Superior temporal gyrus (tissue), 1 donor: ENCODE results near the gene ABHD16B.
"Not testable (repeated sequence)": the region's sequence is repeated elsewhere in the genome, so short reads cannot be mapped to it uniquely, and the experiment has no call there.

Experiments used
- DNase-seq: peaks from one replicate; pipeline ENCODE4 v3.0.0-alpha.2; 2016; ENCODE audit errors: extremely low spot score

The ABHD16B gene

DNA sequence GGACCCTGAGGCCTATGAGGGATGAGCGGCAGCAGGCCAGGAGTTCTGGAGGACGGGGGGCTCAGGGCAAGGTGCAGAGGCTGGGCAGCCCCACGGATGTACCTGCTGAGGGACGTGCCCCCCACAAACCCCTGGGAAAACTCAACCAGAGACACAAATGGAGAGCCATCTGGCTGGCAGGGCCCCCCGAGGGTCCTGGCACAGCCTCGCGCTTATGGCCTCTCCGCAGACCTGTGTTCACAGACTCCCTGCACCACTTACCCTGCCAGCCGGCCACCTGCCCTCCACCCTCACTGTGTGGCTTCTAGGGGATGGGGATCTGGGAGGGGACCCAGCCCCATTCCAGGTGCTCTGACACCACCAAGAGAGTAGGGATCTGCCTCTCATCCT is 26.8 kb upstream of the ABHD16B start:
- DNase-seq = no peak

DNA sequence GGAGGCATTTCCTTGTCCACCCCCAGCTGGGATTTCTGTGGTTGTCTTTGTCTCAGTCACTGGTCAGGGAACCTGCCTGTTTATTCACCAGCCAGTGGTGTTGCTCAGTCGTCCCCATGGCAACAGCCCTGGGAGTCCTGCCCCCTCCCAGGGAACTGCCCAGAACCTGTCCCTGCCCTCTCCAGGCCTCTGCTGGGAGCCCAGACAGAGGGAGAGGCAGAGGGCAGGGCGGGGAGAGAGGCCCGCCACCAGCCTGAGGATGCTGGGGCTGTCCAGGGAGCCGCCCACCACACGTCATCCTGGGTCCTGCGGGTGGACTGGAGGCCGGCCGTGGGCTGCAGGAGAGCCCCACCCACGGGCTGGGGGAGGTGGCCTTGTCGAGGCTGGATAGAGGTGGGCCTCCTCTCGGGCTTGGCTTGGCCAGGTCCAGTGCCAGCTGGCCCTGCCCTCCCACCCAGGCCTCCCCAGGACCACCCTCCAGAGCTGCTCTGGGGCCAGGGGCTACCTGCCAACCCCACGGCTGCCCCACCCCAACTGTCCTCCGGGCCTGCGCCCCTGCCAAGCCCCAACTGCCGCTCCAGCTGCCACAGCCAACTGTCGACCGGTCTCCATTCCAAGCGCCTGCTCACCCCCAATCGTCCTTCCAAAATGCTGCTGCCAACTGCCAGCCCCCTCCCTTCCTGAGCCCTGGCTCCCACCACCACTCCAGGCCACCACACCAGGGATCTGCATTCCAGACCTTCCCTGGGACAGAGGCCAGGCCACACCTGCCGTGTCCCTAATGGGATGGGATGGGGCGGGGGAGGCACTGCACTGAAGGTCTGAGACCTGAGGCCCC is 26.1 kb upstream of the ABHD16B start:
- no peak for DNase-seq

DNA sequence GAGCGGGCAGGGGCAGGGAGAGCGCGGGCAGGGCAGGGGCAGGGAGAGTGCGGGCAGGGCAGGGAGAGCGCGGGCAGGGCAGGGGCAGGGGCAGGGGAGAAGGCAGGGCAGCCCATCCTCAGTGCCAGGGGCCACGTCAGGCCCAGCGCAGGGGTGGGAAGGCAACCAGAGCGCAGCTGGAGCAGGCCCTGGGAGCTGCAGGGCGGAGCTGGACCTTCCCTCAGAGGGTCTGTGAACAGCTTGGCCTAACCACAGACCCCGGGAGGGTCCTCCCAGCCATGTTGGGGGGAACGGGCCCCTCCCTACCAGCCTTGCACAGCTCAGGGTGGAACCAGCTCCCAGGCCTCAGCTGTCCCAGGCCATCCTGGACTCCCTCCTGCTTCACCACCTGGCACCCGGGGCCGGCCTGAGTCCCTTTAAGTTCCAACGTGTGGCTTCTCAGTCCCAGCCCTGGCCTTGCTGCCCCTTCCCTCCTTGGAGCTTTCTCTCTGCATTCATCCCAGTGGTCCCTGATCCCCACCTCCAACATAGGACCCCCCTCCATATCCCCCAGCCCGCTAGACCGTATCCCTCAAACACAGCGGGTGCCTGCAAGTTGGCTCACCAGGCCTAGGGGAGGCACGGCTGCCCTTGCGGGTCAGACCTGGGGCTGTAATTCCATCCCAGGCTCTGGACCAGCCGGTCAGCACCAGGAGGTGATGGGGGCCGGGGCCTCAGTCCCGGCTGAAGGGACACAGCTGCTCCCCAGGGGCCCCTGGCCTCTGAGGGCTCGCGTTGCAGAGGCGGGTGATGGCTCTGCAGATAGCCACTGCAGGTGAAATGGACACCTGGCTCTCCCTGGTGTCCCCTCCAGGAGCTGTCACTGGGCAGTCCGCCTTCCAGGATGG is 24.6 kb upstream of the ABHD16B start:
- DNase-seq = no peak

DNA sequence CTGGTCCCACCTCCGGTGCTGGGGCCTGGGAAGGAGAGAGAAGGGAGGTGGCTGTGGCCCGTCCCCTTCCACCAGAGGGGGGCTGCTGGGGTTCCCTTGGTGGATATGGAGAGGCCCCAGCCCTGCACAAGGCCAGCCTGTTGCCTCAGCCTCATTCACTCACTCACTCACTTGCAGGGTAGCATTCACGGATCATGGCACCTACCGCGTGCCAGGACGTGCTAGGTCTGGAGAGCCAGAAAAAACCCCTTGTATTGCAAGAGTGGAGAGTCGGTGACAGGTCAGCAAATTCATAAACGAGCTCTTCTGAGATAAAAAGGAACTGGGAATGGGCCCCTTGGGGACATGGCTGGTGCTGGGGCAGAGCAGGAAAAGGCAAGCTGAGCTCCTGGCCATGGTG is 23.8 kb upstream of the ABHD16B start:
- DNase-seq = no peak

DNA sequence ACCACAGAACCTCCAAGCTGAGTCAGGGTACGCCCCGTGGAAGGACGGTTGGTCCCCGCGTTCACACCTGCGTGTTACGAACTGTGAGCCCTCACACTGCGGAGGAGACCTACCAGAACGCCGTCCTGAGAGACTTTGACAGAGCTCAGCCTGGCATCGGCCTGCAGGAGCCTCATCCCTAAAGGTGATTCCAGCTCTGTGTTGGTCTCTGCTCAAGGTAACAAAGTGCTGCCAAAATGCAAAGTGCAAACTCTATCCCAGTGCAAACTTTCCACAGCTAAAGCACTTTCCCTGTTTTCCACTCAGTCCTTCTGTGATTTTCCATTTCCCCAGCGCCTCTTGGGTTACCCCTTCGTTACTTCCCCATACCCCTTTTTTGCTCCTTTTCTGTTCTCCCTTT is 21.7 kb upstream of the ABHD16B start:
- no peak for DNase-seq

DNA sequence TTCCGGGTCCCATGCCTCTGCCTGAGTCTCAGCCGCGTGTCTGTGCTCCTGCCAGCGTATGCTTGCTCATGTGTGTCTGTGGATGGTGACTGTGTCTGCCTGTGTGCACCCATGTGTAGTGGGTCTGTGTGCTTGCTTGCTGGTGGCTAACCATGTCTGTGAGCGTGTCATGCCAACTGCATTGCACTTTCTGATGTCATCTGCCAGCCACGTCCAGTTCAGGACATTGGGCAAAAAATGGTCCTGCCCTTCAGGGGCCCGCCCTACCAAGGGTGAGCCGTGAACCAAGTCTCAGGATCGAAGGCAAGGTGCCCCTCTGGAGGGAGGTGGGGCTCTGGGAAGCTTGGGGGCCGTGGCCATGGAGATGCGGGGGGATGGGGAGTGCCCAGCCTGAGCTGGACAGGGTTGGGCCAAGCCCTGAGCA is 20.9 kb upstream of the ABHD16B start:
- no peak for DNase-seq

DNA sequence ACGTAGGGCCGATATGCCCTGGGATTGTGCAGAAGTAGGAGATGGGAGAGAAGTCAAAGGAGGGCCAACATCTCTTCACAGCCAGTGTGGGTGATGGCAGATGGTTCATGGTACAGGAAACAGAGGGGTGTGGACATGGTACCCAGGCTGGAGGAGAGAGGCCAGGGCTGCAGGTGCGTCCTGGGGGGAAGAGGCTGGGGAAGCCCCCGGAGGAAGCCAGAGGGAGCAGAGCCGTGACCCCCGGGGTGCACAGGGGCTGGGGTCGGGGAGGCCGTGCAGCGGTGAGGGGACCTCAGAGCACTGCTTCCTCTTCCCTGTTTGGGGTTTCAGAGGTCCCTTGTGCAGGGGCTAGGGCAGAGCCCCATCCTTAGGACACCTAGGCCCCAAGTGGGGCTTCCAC is 19.0 kb upstream of the ABHD16B start:
- DNase-seq = no peak

DNA sequence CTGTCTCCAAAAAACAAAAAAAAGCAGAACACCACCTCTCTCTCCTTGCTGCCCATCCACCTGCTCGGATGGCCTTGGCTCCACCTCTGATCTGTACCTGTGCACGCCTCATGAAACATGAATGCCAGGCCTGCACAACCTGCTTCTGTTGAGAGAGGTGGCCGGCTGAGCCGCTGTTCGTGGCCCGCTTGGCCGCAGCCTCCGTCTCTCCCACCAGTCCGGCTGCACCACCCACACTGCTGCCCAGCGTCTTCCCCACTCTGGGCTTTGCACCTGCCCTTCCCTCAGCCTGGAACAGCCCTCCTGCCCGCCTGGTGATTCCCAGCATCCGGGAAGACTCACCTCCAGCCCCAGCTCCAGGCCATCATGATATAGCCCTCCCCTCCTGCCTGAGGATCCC is 18.1 kb upstream of the ABHD16B start:
- no peak for DNase-seq

DNA sequence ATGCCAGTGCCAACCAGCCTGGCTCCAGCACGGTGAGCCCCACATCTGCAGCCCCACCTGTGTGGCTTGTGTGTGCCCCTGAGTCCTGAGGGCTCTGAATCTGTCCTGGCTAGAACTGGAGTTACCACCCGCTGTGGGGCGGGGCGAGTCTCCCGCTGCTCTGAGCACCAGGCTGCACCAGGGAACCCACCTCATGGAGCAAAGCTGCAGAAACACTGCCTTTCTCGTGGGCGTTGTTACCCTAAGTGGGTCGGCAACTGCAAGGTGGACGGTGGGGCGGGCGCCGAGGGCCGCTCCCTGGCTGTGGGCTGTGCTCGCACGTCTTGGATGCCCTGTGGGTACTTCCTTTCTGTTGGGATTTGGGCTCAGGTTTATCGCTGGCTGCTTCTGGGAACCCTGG is 17.5 kb upstream of the ABHD16B start:
- no peak for DNase-seq

DNA sequence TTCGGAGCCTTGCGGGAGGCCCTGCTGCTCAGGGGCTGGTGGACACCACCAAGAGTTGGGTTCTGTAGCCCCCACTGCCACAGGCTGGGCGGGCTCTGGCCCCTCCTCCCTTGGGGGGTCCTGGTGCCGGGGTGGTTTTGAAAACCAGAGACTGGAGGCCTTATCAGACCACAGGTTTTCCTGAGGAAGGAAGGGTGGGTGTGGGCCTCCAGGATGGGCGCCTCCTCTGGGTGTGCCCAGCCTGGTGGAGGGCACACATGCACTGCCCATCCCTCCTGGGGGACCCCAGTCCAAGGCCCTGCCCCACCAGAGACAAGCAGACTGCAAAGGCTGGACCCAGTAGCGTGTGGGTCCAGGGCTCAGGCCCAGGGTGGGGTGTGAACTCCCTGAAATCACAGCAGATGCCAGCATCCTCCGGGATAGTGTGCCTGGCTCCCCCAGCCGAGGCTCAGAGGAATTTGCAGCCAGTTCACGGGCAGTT is 16.7 kb upstream of the ABHD16B start:
- no peak for DNase-seq

DNA sequence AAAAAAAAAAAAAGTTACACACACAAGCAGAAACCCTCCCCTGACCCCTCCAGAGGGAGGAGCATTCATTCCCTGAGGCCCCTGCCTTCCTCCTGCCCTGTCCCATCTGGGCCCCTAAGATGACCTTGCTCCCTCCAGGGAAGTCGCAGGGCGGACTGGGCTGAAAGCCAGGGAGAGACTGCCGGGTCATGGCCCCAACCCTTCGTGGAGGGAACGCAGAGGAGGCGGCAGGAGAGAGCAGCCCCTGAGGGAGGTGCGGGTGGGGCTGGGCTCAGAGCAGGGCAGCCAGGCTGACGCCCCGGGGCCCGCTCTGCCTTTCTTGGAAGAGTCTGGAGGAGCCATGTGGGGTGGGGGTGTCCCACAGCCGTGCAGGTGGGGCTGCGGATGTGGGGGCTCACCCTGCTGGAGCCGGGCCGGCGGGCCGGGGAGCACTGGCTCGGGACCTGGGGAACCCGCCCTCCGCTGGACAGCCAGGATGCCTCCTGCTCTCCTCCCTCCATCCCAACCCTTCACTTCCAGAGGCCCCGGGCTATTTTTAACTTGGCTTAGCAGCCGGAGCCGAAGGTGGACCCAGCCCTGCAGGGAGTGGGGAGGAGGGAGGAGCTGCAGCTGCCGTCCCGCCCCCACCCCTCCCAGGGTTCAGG is 15.0 kb upstream of the ABHD16B start:
- DNase-seq = no peak

DNA sequence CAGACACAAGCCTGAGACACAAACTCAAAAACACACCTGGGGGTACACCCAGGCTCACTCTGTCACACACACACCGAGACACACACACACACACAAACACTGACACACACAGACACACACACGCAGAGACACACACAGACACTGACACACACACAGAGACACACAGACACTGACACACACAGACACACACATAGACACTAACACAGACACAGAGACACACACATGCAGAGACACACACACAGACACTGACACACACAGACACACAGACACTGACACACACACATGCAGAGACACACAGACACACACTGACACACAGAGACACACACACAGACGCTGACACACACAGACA is 14.4 kb upstream of the ABHD16B start:
- DNase-seq = no peak

DNA sequence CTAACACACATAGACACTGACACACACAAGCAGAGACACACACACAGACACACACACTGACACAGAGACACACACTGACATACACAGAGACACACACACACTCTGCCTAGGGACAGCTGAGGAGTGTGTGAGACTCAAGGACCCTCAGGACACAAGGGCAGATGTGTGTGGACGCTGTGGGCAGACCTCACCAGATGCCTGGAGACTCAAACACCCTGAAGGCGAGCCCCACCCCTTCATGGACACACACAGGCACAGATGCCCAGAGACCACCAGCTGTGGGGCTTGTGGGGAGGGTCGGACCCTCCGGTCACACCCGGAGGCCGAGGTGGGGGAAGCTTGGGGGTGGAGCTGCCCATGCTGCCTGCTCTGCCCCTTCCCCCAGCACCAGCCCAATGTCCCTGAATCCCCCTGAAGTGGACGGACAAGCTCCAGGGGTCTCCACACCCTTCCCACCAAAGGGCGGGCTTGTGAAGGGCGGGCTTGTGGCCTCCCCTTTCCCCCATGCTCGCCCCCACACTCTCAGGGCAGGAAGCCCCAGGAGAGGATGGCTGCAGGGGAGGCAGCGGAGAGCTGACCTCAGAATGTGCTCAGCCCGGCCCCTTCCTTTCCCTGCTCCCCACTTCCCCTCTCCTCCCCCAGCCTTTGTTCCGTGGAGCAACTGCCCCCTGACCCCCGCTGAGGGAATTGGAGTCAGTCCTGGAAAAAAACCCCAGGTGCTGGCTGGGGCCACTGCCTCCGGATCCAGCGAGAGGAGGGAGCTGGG is 13.9 kb upstream of the ABHD16B start:
- no peak for DNase-seq

DNA sequence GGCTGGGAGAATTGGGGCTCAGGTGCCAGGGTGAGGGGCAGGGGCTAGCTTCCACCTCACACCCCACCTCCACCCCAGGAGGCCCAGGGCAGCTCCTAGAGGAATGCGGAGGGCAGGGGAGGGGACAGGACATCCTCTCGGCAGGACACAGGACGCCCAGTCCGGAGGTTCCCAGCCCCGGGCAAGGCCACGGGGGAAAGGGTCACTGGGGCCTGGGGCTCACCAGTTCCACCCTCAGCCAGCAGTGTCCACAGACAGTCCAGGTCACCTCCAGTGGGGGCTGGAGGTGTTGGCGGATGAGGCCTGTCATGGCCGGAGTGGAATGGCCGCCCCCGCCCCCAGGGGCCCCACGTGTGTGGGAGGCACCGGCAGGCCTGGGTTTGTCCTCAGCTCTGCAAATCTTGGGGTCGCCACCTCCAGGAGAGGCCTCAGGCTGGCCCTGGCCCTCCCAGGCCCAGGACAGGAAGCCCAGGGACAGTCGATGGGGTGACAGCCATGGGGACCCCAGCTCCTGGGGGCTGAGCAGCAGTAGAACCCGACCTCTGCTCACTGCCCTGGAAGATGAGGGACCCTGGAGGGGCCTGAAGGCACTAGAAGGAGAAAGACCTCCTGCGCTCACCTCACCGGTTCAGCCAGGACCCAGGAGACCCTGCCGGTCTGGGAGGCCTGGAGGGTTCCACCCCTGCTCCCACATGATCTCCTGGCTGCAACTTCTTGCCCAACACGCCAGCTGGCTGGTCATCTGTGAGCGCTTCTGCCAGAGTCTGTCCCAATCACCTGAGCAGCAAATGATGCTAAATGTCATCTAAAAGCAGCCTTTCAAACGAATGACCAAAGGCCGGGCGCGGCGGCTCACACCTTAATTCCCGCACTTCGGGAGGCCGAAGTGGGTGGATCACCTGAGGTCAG is 13.0 kb upstream of the ABHD16B start:
- DNase-seq = no peak

DNA sequence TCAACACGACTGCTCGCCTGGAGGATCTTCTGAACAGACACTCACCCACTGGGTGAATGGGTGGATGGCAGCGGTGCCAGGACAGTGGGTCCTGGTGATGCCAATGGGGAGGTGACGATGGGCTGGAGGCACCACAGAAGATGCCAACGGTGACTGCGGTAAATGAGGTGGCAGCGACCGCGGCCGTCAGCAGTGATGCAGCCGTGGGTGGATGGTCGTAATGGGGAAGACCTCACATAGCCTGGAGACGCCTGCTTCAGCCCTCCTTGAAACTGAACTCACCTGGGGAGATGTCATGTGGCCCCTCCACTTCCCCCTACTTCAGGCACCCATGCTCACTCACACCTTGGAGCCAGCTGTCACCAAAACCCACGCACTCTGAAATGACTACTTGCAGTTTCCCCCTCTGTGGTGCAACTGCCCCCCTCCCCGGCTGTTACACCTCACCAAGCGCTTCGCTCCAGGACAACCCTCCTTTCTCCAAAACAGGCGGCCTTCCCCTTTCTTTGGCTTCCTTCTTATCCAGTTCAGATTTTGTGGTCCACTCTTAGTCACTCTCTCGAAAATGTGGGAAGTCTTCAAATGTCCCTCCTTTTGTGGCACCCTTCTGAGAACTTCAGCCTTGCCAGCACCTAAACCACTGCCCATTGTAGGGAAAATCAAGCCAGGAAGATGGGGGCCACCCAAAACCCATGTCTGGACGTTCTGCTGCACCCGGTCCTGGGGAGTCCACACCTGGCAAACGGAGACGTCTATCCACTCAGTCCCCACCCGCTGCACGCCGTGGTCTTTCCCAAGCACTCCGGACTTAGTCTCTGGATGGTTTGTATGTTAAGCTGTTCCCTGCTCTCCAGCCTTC is 10.4 kb upstream of the ABHD16B start:
- no peak for DNase-seq

DNA sequence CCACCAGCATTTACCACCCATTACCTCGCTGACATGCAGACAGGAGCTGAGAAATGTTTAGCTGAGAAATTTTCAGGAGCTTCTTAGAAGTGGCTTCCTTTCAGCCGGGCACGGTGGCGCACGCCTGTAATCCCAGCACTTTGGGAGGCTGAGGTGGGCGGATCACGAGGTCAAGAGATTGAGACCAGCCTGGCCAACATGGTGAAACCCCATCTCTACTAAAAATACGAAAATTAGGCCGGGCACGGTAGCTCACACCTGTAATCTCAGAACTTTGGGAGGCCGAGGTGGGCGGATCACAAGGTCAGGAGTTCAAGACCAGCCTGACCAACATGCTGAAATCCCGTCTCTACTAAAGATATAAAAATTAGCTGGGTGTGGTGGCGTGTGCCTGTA is 9.8 kb upstream of the ABHD16B start:
- not testable (repeated sequence) for DNase-seq

DNA sequence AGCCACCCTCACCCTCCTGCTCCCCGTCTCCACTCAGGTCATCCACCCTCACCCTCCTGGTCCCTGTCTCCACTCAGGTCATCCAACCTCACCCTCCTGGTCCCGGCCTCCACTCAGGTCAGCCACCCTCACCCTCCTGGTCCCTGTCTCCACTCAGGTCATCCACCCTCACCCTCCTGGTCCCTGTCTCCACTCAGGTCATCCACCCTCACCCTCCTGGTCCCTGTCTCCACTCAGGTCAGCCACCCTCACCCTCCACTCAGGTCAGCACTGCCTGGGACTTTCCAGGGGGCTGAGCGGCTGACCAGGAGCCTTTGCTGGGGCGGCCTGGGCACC is 7.6 kb upstream of the ABHD16B start:
- not testable (repeated sequence) for DNase-seq

DNA sequence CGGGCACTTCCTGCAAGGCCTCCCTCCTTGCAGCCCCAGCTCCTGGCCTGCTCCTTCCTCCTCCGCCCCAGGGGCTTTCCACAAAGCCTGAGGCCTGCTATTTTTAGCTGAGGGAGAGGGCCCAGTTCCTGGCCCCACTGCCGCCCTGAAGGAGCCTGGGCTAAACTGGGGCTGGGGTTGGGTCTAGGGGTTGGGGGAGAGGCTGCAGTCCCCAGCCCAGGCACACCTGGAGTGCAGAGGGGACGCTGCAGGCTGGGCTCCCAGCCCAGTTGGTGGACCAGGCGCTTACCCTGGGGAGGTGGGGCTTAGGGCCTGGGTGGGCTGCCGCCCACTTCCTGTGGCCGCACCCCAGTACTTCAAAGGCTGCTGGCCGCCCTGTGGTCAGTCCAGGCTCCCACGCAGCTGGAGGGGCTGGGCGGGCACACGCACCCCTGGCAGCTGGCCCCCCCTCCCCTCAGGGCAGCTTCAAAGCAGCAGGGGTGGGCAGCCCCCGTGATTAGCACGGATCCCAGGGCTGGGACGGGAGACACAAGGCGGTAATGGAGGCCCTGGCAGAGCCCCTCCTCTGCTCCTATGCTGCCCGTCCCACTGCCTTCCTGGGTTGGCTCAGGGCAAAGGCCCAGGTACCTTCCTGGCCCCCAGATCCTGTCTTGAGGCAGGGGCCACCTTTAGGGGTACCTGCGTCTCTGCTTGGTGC is 7.1 kb upstream of the ABHD16B start:
- no peak for DNase-seq

DNA sequence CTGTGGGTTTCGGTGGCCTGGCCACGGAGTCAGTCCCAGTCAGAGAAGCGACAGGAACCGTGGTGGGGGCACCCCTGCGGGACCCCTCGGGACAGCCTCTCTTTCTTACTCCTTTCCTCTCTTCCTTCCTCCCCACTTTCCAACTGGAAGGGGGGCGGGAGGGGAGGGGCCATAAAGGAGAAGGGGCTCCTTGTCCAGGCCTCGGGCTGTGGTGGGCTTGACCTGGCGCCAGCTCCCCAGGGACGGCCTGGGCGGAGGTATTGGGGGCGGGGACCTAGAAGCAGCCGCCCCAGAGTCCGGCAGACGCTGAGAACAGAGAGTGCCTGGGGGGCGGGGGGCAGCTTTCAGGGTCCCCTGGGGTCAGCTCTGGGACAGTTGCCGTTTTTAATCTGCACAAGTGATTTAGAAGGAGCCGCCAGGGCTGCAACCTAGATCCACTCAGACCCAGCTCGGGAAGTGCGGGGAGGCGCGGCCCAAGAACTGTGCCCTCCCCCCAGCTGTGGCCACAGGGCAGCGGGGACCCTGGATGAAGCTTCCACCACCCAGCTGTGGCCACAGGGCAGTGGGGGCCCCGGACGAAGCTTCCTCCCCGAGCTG is 6.4 kb upstream of the ABHD16B start:
- no peak for DNase-seq
